Raji (cell line): ENCODE data around the gene NDUFAB1.

Experiments
- POLR2A ChIP-seq: IDR thresholded peaks from 2 replicates; pipeline ENCODE4 v1.6.1; 2011; ENCODE audit warnings: low read depth, low read length, control low read depth; ENCODE audit not compliant: insufficient read depth

The NDUFAB1 gene

DNA sequence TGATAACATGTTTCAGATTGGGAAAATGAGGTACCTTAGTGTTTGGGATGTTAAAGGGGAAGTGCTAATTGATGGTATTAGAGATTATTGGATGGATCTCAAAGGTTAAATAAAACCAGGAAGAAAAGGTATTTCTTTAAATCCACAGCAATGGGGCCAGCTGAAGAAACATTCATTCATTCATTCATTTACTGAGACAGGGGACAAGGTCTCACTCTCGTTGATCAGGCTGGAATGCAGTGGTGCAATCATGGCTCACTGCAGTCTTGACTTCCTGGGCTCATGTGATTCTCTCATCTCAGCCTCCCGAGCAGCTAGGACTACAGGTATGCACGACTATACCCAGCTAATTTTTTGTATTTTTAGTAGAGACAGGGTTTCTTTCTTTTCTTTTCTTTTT, 58.7 kb downstream of the NDUFAB1 start:
- no peak for TF ChIP-seq POLR2A

DNA sequence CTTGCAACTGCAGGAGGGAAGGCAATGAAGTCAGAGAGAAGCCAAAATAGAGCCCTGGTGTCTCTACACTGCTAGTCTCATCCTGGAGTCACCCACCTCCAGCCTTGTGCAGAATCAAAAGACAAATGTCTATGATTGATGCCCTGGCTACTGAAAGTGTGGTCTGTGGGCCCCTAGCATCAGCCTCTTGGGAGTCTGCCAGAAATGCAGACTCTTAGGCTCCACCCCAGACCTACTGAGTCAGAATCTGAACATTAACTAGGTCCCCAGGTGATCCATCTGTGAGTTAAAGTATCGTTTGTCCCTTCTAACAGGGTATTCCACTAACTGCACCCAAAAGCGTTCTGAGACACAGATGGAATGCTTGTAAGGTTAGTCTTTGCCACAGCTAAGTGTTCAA, 60.2 kb downstream of the NDUFAB1 start:
- no peak for TF ChIP-seq POLR2A

DNA sequence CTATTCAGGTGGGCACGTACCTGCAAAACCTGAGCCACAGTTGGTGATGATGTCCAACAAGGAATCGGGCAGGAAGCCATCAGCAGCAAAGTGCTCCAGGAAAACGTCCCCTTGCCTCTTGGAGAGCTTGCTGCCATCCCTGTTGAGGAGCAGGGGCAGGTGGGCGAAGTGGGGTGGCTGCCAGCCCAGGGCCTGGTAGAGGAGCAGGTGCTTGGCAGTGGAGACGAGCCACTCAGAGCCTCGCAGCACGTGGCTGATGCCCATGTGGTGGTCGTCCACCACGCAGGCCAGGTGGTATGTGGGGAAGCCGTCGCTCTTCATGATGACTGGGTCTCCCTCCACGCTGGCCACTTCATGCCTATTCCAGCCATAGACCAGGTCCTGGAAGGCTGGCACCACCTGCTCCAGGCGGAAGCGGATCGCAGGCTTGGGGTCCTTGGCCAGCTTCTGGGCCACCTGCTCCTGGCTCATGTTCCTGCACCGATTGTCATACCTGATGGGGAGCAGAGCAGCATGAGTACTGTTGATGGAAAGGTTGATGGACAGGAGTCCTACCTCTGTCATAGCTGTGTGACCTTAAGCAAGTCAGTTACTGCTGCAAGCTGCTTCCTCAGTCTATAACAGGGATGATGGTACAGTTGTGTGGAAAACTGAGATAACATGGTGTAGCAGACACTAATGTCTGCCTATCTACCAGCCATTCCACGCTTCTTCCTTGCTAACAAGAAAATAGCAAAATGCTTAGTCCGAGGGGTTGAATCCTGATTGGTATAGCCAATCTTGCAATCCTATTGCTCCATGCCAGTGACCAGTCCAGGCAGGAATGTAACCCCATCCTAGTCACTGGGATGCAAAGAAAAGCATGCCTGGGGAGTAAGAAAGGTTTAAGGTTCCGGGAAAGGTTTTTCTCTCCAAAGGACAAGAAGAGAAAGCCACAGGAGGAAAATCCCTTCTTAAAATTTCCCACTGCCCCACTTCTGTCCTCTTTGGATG, 61.0 kb downstream of the NDUFAB1 start:
- TF ChIP-seq POLR2A, result no peak

DNA sequence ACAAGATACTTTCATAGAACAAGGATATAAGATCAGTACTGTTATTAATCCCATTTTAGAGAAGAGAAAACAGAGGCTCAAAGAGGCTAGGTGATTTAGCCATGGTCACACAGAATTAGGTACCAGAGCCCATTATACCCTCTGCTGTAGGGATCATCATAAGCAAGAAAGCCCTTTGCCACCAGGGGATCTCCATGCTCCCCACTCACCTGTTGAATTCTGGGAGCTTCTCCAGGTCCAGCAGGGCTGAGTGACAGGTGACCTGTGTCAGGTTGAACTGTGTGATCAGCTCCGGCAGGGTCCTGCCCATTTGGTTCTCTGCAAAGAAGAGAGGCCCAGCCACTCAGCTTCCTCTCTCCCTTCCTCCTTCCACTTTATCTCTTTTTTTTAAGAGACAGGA, 63.7 kb downstream of the NDUFAB1 start:
- no peak for TF ChIP-seq POLR2A
